ENCODE measurements around the gene VPS54. TPM values are rescaled to one million over a fixed set of nuclear protein-coding genes. Genes with fewer than 3 reads are reported as not detected.
A peak's percentile ranks its signal among the peaks of the same experiment; 100 is the strongest.

Gene VPS54
- total and polyA plus RNA-seq, 9 of the 15 experiments (the other 6 are each of a cell fraction or from before 2014, with no cell fraction given): 4.9 to 23.2 (median 13.2) TPM

- no peak for TF ChIP-seq PTRF (tag; IDR thresholded peaks at IDR 0.05)
Measured at GRCh38 chr2:63876311-63876710, 142.9 kb downstream of the VPS54 start (continued).

GRCh38 chr2:63875559-63876245, 143.5 kb downstream of the VPS54 start:
- TF ChIP-seq TGIF2 (CRISPR knock-in tag; IDR thresholded peaks at IDR 0.05) (no peak), CBX5 (IDR thresholded peaks at IDR 0.05; ENCODE audit: borderline replicate concordance, low read depth) (no peak)
- no peaks in the 10 kb centered on the region for H3K79me2 ChIP-seq (ENCODE audit: control insufficient read depth, insufficient read depth, low read length)
- H3K27ac ChIP-seq (ENCODE audit: extremely low read depth, low read depth, low read length): no peak overlapping the region
- DNase-seq (ENCODE audit: extremely low read depth in 1 of 4, low spot score in 3 of 4) (no peak), FAIRE-seq (peak; percentile 59), ATAC-seq (no peak; the same call in 2 of the 3 replicates)
- H3K9ac ChIP-seq (ENCODE audit: insufficient read depth in 1 of 2, low read depth in 2 of 2, low read length in 2 of 2): no peak overlapping the region
- H3K4me3 ChIP-seq: no peak overlapping the region
- no peaks in the 10 kb centered on the region for H3K27me3 ChIP-seq (ENCODE audit: control insufficient read depth in 2 of 2, insufficient read depth in 2 of 2, low read length in 2 of 2)
- ChIA-PET CTCF (ENCODE audit: low intra/inter-chr PET ratio) (no interaction called here), POLR2A (interaction anchor here (0.6 to 1.5 kb wide), 4 partner anchors 10 to 27 kb away, joined by 3 to 6 read pairs (median 4); no protein-coding TSS in a partner anchor)
- intact Hi-C loops (cut with micrococcal nuclease) (no loop called here), in situ Hi-C loops (cut with MboI) (no loop called here)
- no peaks in the 10 kb centered on the region for H3K9me3 ChIP-seq (replicated peaks; ENCODE audit: control insufficient read depth, insufficient read depth, low read depth, low read length)
- no peaks in the 10 kb centered on the region for H4K20me1 ChIP-seq (replicated peaks; ENCODE audit: control insufficient read depth, insufficient read depth, low read length)
- H3K36me3 ChIP-seq (ENCODE audit: control insufficient read depth, insufficient read depth, low read length): peaks cover 21% of the 10 kb centered on the region
- no peak overlapping the region for H2AFZ ChIP-seq (ENCODE audit: low read depth, low read length)
- BruUV-seq (replicated peaks): no TSS peak
- 88% methylated on average over 3 of the region's 3 CpGs for WGBS (ENCODE audit: insufficient coverage, low coverage, missing lambda C conversion rate)
- no peak overlapping the region for H3K4me2 ChIP-seq (ENCODE audit: insufficient read depth, low read length)
- H3K9me1 ChIP-seq (ENCODE audit: control insufficient read depth, insufficient read depth, low read length): peaks cover 4% of the 10 kb centered on the region
- no peaks in the 10 kb centered on the region for H3K4me1 ChIP-seq (replicated peaks in 1 of 2; ENCODE audit: control insufficient read depth in 2 of 2, insufficient read depth in 2 of 2, low read length in 2 of 2)

- Histone ChIP-seq H3K4me3 (no peak overlapping the region), H3K79me2 (ENCODE audit: control insufficient read depth, insufficient read depth, low read length) (no peaks in the 10 kb centered on the region), H3K9me3 (replicated peaks; ENCODE audit: control insufficient read depth, insufficient read depth, low read depth, low read length) (no peaks in the 10 kb centered on the region), H3K27ac (ENCODE audit: extremely low read depth, low read depth, low read length) (no peak overlapping the region), H3K9ac (ENCODE audit: insufficient read depth in 1 of 2, low read depth in 2 of 2, low read length in 2 of 2) (no peak overlapping the region), H2AFZ (ENCODE audit: low read depth, low read length) (no peak overlapping the region), H3K9me1 (ENCODE audit: control insufficient read depth, insufficient read depth, low read length) (peaks cover 4% of the 10 kb centered on the region), H3K36me3 (ENCODE audit: control insufficient read depth, insufficient read depth, low read length) (peaks cover 20% of the 10 kb centered on the region), H3K4me2 (ENCODE audit: insufficient read depth, low read length) (no peak overlapping the region), H3K4me1 (replicated peaks in 1 of 2; ENCODE audit: control insufficient read depth in 2 of 2, insufficient read depth in 2 of 2, low read length in 2 of 2) (no peaks in the 10 kb centered on the region), H4K20me1 (replicated peaks; ENCODE audit: control insufficient read depth, insufficient read depth, low read length) (no peaks in the 10 kb centered on the region), H3K27me3 (ENCODE audit: control insufficient read depth in 2 of 2, insufficient read depth in 2 of 2, low read length in 2 of 2) (no peaks in the 10 kb centered on the region)
- 86% methylated on average over 1 of the region's 1 CpG for WGBS (ENCODE audit: insufficient coverage, low coverage, missing lambda C conversion rate)
- FAIRE-seq (peak; percentile 55), ATAC-seq (no peak), DNase-seq (ENCODE audit: extremely low read depth in 1 of 4, low spot score in 3 of 4) (no peak)
- TF ChIP-seq ID3 (CRISPR knock-in tag; IDR thresholded peaks at IDR 0.05) (no peak), ID3 (tag; IDR thresholded peaks at IDR 0.05) (no peak), SMAD3 (CRISPR knock-in tag; conservative IDR thresholded peaks at IDR 0.05) (no peak), ZNF12 (CRISPR knock-in tag; IDR thresholded peaks at IDR 0.05) (no peak), DACH1 (IDR thresholded peaks at IDR 0.05; ENCODE audit: partially characterized antibody) (no peak), ZNF253 (CRISPR knock-in tag; conservative IDR thresholded peaks at IDR 0.05) (no peak), CXXC5 (CRISPR knock-in tag; IDR thresholded peaks at IDR 0.05) (no peak), MXD1 (CRISPR knock-in tag; IDR thresholded peaks at IDR 0.05; ENCODE audit: borderline replicate concordance, poor library complexity, severe bottlenecking) (no peak), ZNF354B (CRISPR knock-in tag; IDR thresholded peaks at IDR 0.05) (no peak), ZNF121 (CRISPR knock-in tag; conservative IDR thresholded peaks at IDR 0.05) (no peak), HCFC1 (IDR thresholded peaks at IDR 0.05; ENCODE audit: low read depth, low read length) (no peak), ZNF75A (CRISPR knock-in tag; IDR thresholded peaks at IDR 0.05) (no peak), ZNF507 (tag; conservative IDR thresholded peaks at IDR 0.05) (no peak)
- in situ Hi-C loops (cut with MboI): no loop called here
- no TSS peak for BruUV-seq (replicated peaks)
- CTCF ChIA-PET (ENCODE audit: low intra/inter-chr PET ratio): no interaction called here
- intact Hi-C loops (cut with micrococcal nuclease): no loop called here
- POLR2A ChIA-PET: interaction anchor here (1.0 to 1.2 kb wide), 2 partner anchors 11 to 15 kb away, joined by 3 to 5 read pairs; no protein-coding TSS in a partner anchor
Measured at GRCh38 chr2:63875131-63875527, 144.1 kb downstream of the VPS54 start.

Measured in K562 (cell line).